Type B pancreatic cell (in vitro differentiated cells): ENCODE data around the gene ADGRF3. TPM values are rescaled to one million over a fixed set of nuclear protein-coding genes. Genes with fewer than 3 reads are reported as not detected.

Experiments used
- DNase-seq: peaks from one replicate; pipeline ENCODE4 v3.0.0; 2021; ENCODE audit warnings: mixed read lengths; ENCODE audit not compliant: unreplicated experiment; ENCODE audit errors: extremely low spot score
- H3K27ac Mint-ChIP-seq: 2 replicates; pipeline ENCODE4 v1.8.0; 2021; ENCODE audit warnings: mild to moderate bottlenecking, mixed read lengths
- H3K27me3 Mint-ChIP-seq: 2 replicates; pipeline ENCODE4 v1.8.0; 2021; ENCODE audit warnings: mixed read lengths
- H3K36me3 Mint-ChIP-seq: 2 replicates; pipeline ENCODE4 v1.8.0; 2021; ENCODE audit warnings: mixed read lengths
- H3K4me1 Mint-ChIP-seq: one replicate; pipeline ENCODE4 v1.8.0; 2021; ENCODE audit warnings: mixed read lengths; ENCODE audit not compliant: unreplicated experiment
- H3K4me3 Mint-ChIP-seq: 2 replicates; pipeline ENCODE4 v1.8.0; 2021; ENCODE audit warnings: mild to moderate bottlenecking, mixed read lengths
- H3K9me3 Mint-ChIP-seq: 2 replicates; pipeline ENCODE4 v1.8.0; 2021; ENCODE audit warnings: mixed read lengths
- total RNA-seq: library from RNA; stranded (reverse); gene quantifications from 2 replicates; pipeline ENCODE4 v1.2.1, GENCODE V29; 2021; ENCODE audit warnings: low replicate concordance
- TF ChIP-seq, protein P1 (sequence below): fragments of 200-600 bp; sonication (generic); conservative IDR thresholded peaks from 2 replicates; pipeline ENCODE4 v1.5.0; 2021; ENCODE audit warnings: antibody characterized with exemption, mild to moderate bottlenecking

Gene ADGRF3
- total RNA-seq, 1 donor from 2014 or later, result 1.2 TPM

DNA sequence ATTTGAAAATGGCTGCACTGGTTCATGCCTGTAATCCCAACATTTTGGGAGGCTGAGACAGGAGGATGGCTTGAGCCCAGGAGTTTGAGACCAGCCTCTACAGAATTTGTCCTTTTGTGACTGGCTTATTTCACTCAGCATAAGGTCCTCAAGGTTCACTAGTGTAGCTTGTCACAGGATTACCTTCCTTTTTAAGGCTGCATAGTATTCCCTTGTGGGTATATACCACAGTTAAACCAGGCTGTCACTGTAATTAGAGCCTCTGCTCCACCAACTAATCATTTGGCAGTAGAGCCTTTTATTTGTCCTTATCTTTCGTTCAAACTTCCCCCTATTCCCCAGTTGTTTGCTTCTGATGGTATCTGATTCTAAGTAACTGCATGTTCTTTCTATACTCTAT, 51.1 kb downstream of the ADGRF3 start:
- Mint-ChIP-seq H3K27me3 (peaks cover 3% of the 10 kb centered on the region), H3K27ac (no peak overlapping the region), H3K4me1 (peaks cover 9% of the 10 kb centered on the region), H3K9me3 (no peaks in the 10 kb centered on the region), H3K36me3 (no peaks in the 10 kb centered on the region), H3K4me3 (no peak overlapping the region)
- DNase-seq, result no peak
- TF ChIP-seq, protein P1, sequence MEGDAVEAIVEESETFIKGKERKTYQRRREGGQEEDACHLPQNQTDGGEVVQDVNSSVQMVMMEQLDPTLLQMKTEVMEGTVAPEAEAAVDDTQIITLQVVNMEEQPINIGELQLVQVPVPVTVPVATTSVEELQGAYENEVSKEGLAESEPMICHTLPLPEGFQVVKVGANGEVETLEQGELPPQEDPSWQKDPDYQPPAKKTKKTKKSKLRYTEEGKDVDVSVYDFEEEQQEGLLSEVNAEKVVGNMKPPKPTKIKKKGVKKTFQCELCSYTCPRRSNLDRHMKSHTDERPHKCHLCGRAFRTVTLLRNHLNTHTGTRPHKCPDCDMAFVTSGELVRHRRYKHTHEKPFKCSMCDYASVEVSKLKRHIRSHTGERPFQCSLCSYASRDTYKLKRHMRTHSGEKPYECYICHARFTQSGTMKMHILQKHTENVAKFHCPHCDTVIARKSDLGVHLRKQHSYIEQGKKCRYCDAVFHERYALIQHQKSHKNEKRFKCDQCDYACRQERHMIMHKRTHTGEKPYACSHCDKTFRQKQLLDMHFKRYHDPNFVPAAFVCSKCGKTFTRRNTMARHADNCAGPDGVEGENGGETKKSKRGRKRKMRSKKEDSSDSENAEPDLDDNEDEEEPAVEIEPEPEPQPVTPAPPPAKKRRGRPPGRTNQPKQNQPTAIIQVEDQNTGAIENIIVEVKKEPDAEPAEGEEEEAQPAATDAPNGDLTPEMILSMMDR, result no peak

DNA sequence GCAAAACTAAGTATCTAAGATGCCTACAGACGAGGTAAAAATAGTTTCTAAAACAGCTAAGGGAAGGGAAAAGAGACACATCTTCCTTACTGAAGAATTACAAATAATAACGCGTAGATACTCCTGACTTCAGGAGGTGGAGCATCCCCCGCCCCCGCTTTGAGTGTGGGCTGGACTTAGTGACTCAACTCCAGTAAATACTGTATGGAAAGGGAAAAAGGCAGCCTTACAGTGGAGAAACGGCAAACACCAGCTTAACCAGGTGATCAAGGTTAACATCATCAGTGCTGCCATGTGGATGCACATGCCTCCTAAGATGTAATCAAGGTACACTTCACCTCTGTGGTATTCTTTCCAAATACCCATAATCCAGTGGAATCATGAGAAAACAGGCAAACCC, 53.9 kb downstream of the ADGRF3 start:
- TF ChIP-seq, protein P1, result no peak
- H3K27me3 Mint-ChIP-seq, result peaks cover 3% of the 10 kb centered on the region
- no peaks in the 10 kb centered on the region for H3K36me3 Mint-ChIP-seq
- H3K9me3 Mint-ChIP-seq, result no peaks in the 10 kb centered on the region
- DNase-seq, result no peak
- H3K27ac Mint-ChIP-seq, result peak overlapping the region; percentile 39
- H3K4me1 Mint-ChIP-seq, result peaks cover 9% of the 10 kb centered on the region
- H3K4me3 Mint-ChIP-seq, result no peak overlapping the region

- TF ChIP-seq, protein P1, result no peak
- no peak overlapping the region for H3K27ac Mint-ChIP-seq
- DNase-seq, result no peak
- peaks cover 4% of the 10 kb centered on the region for H3K36me3 Mint-ChIP-seq
- H3K4me3 Mint-ChIP-seq, result no peak overlapping the region
- H3K9me3 Mint-ChIP-seq, result no peaks in the 10 kb centered on the region
- H3K27me3 Mint-ChIP-seq, result no peaks in the 10 kb centered on the region
- peaks cover 5% of the 10 kb centered on the region for H3K4me1 Mint-ChIP-seq
Measured at GRCh38 chr2:26290001-26290400, 56.6 kb downstream of the ADGRF3 start.

- no peak overlapping the region for H3K27ac Mint-ChIP-seq
Measured at GRCh38 chr2:26285931-26286330, 60.7 kb downstream of the ADGRF3 start.

GRCh38 chr2:26284132-26284531, 62.5 kb downstream of the ADGRF3 start:
- TF ChIP-seq, protein P1, result no peak
- peaks cover 29% of the 10 kb centered on the region for H3K36me3 Mint-ChIP-seq
- no peak overlapping the region for H3K4me3 Mint-ChIP-seq
- peak overlapping the region; percentile 80 for H3K27ac Mint-ChIP-seq
- H3K27me3 Mint-ChIP-seq, result no peaks in the 10 kb centered on the region
- H3K9me3 Mint-ChIP-seq, result no peaks in the 10 kb centered on the region
- DNase-seq, result no peak
- H3K4me1 Mint-ChIP-seq, result no peaks in the 10 kb centered on the region

More at GRCh38 chr2:26285931-26286330, 60.7 kb downstream of the ADGRF3 start:
- TF ChIP-seq, protein P1, result no peak
- H3K36me3 Mint-ChIP-seq, result peaks cover 27% of the 10 kb centered on the region
- no peak for DNase-seq
- no peaks in the 10 kb centered on the region for H3K4me1 Mint-ChIP-seq
- no peaks in the 10 kb centered on the region for H3K9me3 Mint-ChIP-seq
- no peaks in the 10 kb centered on the region for H3K27me3 Mint-ChIP-seq
- no peak overlapping the region for H3K4me3 Mint-ChIP-seq

- Mint-ChIP-seq H3K9me3 (no peaks in the 10 kb centered on the region), H3K36me3 (peaks cover 30% of the 10 kb centered on the region), H3K4me3 (no peak overlapping the region), H3K27me3 (no peaks in the 10 kb centered on the region), H3K4me1 (no peaks in the 10 kb centered on the region), H3K27ac (peak overlapping the region; percentile 80)
- TF ChIP-seq, protein P1, result no peak
- DNase-seq, result no peak
Measured at GRCh38 chr2:26283606-26284005, 63.0 kb downstream of the ADGRF3 start.
